ENCODE data around the gene MINDY4.

DNA sequence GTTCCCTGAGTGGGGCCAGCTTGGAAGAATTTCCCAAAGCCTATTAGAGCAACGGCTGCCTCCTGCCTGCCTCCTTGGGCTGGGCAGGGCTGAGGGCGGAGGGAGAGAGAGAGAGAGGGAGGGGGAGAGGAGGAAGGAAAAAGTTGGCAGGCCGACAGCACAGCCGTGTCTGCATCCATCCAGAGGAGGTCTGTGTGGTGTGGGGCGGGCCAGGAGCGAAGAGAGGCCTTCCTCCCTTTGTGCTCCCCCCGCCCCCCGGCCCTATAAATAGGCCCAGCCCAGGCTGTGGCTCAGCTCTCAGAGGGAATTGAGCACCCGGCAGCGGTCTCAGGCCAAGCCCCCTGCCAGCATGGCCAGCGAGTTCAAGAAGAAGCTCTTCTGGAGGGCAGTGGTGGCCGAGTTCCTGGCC is 140.3 kb downstream of the MINDY4 start, which contains the start of gene AQP1:
- TF ChIP-seq, protein P1, sequence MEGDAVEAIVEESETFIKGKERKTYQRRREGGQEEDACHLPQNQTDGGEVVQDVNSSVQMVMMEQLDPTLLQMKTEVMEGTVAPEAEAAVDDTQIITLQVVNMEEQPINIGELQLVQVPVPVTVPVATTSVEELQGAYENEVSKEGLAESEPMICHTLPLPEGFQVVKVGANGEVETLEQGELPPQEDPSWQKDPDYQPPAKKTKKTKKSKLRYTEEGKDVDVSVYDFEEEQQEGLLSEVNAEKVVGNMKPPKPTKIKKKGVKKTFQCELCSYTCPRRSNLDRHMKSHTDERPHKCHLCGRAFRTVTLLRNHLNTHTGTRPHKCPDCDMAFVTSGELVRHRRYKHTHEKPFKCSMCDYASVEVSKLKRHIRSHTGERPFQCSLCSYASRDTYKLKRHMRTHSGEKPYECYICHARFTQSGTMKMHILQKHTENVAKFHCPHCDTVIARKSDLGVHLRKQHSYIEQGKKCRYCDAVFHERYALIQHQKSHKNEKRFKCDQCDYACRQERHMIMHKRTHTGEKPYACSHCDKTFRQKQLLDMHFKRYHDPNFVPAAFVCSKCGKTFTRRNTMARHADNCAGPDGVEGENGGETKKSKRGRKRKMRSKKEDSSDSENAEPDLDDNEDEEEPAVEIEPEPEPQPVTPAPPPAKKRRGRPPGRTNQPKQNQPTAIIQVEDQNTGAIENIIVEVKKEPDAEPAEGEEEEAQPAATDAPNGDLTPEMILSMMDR (IDR thresholded peaks at IDR 0.05): no peak
- TF ChIP-seq POLR2A (IDR thresholded peaks at IDR 0.05): peak; percentile 20

Measured in right lobe of liver (tissue), 4 donors.